PC-3 (cell line): ENCODE measurements around the gene SLC22A14. TPM values are rescaled to one million over a fixed set of nuclear protein-coding genes. Genes with fewer than 3 reads are reported as not detected.

Experiments used
- ATAC-seq: fragments of 200-7000 bp; cut with Tn5 transposase; 2 replicates; pipeline ENCODE4 v1.9.1; 2020; ENCODE audit warnings: mild to moderate bottlenecking, moderate library complexity
- BruUV-seq: library from RNA; stranded (reverse); fragments of 400-500 nt; replicated peaks from 2 replicates; lab custom pipeline; 2021; lab: Mats Ljungman, UMichigan
- CTCF ChIA-PET: fragments of 300-600 bp; sonication (Branson Sonifier 250); formaldehyde crosslinking; loops from one replicate; lab custom pipeline; 2022; ENCODE audit warnings: antibody characterized with exemption; lab: Charles Lee
- POLR2A ChIA-PET: fragments of 300-600 bp; sonication (Branson Sonifier 250); formaldehyde crosslinking; loops from one replicate; lab custom pipeline; 2022; ENCODE audit warnings: antibody characterized with exemption; ENCODE audit not compliant: unreplicated experiment; lab: Charles Lee
- DNase-seq: peaks from one replicate; pipeline ENCODE4 v3.0.0-alpha.2; 2015
- H2AFZ ChIP-seq: fragments of 300-600 bp; sonication (generic); 2 replicates; pipeline ENCODE4 v1.6.0; 2016; ENCODE audit warnings: antibody characterized with exemption, low read length
- H3F3A ChIP-seq: fragments of 300-600 bp; sonication (generic); one replicate; pipeline ENCODE4 v1.6.0; 2017; ENCODE audit warnings: antibody characterized with exemption, low read length, control low read depth, mild to moderate bottlenecking; ENCODE audit not compliant: unreplicated experiment
- H3K27ac ChIP-seq: fragments of 300-600 bp; sonication (generic); 2 replicates; pipeline ENCODE4 v1.5.1; 2016; ENCODE audit warnings: mild to moderate bottlenecking, low read length
- H3K27me3 ChIP-seq: fragments of 300-600 bp; sonication (generic); 2 replicates; pipeline ENCODE4 v1.6.1; 2016; ENCODE audit warnings: low read length, mixed read lengths
- H3K36me3 ChIP-seq: fragments of 300-600 bp; sonication (generic); 2 replicates; pipeline ENCODE4 v1.6.1; 2016; ENCODE audit warnings: low read depth, mixed run types, low read length, mixed read lengths
- H3K4me1 ChIP-seq: fragments of 300-600 bp; sonication (generic); 2 replicates; pipeline ENCODE4 v1.5.1; 2016; ENCODE audit warnings: low read length; ENCODE audit not compliant: insufficient read depth
- H3K4me2 ChIP-seq: fragments of 300-600 bp; sonication (generic); 2 replicates; pipeline ENCODE4 v1.6.0; 2016; ENCODE audit warnings: low read length
- H3K4me3 ChIP-seq: fragments of 300-600 bp; sonication (generic); 2 replicates; pipeline ENCODE4 v1.5.1; 2016; ENCODE audit warnings: mild to moderate bottlenecking, low read length, mixed read lengths
- H3K79me2 ChIP-seq: fragments of 300-600 bp; sonication (generic); 2 replicates; pipeline ENCODE4 v1.6.1; 2017; ENCODE audit warnings: low read length, mixed read lengths
- H3K9ac ChIP-seq: fragments of 300-600 bp; sonication (generic); 2 replicates; pipeline ENCODE4 v1.6.0; 2016; ENCODE audit warnings: mild to moderate bottlenecking, low read length
- H3K9me2 ChIP-seq: fragments of 300-600 bp; sonication (generic); replicated peaks from 2 replicates; pipeline ENCODE4 v1.6.1; 2016; ENCODE audit warnings: mixed run types, low read length, mixed read lengths
- H3K9me3 ChIP-seq: fragments of 300-600 bp; sonication (generic); 2 replicates; pipeline ENCODE4 v1.6.1; 2016; ENCODE audit warnings: low read length, mixed read lengths
- H4K20me1 ChIP-seq: fragments of 300-600 bp; sonication (generic); 2 replicates; pipeline ENCODE4 v1.6.1; 2016; ENCODE audit warnings: low read length, mixed read lengths
- EZH2 ChIP-seq: fragments of 300-600 bp; sonication (generic); IDR thresholded peaks from one replicate; pipeline ENCODE4 v1.6.1; 2017; ENCODE audit warnings: antibody characterized with exemption, mild to moderate bottlenecking, low read length; ENCODE audit not compliant: unreplicated experiment
- EZH2phosphoT487 ChIP-seq: fragments of 300-600 bp; sonication (generic); IDR thresholded peaks from 2 replicates; pipeline ENCODE4 v1.6.1; 2018; ENCODE audit warnings: mild to moderate bottlenecking, antibody characterized with exemption, low read length, borderline replicate concordance
- intact Hi-C: fragments of 100-400 bp; cut with micrococcal nuclease; formaldehyde crosslinking; loops from 2 replicates; pipeline ENCODE4 v1.9.0; 2023
- total RNA-seq: library from RNA; depleted of rRNA; stranded (reverse); fragments of >200 nt; gene quantifications from 2 replicates; pipeline ENCODE4 v1.2.3, GENCODE V29; 2014
- TF ChIP-seq, protein P1 (sequence below): fragments of 300-600 bp; sonication (generic); conservative IDR thresholded peaks from 2 replicates; pipeline ENCODE4 v1.5.1; 2017; ENCODE audit warnings: antibody characterized with exemption, low read depth, mild to moderate bottlenecking, low read length

SLC22A14 gene
- total RNA-seq, 1 experiment from 2014 or later: 0.07 TPM

DNA sequence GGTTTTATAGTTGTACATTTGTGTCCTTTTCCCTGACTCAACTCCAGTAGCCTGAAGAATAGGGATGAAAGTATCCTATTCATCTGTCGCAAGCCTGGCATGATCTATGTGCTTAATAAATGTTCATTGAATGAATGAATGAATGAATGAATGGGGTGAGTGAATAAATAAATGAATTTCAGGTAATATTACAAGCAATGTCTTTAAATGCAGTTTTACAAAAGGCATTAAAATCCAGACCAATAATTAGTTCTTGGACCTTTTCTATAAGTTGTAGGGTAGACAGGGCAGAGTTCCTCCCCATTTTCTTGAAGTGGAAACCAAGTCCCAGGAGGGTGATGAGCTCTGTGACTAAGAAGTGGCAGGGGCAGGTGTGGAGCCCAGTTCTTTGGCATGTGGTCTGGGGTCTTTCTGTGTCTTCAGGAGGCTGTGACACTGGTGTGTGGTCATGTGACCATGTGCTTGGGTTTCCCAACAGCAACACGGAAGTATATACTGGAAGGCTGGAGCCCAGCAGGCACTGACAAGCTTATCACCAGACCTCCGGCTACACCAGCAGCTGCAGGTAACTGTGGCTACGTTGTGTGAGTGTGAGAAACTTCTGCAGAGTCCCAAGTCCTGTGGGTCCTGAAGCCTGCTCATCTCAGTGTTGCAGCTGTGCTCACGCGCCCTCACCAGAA is 82.8 kb downstream of the SLC22A14 start:
- Histone ChIP-seq H3K9me2 (no peaks in the 10 kb centered on the region), H3F3A (no peaks in the 10 kb centered on the region), H3K27me3 (no peaks in the 10 kb centered on the region), H3K9me3 (no peaks in the 10 kb centered on the region), H3K4me1 (no peaks in the 10 kb centered on the region), H3K4me2 (no peak overlapping the region), H3K27ac (no peak overlapping the region), H3K4me3 (no peak overlapping the region), H4K20me1 (no peaks in the 10 kb centered on the region), H3K9ac (no peak overlapping the region), H3K79me2 (no peaks in the 10 kb centered on the region), H2AFZ (no peak overlapping the region), H3K36me3 (peaks cover 46% of the 10 kb centered on the region)
- DNase-seq (no peak), ATAC-seq (no peak)
- BruUV-seq: no TSS peak
- ChIA-PET POLR2A (no interaction called here), CTCF (no interaction called here)
- intact Hi-C loops: no loop called here
- TF ChIP-seq EZH2phosphoT487 (no peak), EZH2 (no peak)
- TF ChIP-seq, protein P1, sequence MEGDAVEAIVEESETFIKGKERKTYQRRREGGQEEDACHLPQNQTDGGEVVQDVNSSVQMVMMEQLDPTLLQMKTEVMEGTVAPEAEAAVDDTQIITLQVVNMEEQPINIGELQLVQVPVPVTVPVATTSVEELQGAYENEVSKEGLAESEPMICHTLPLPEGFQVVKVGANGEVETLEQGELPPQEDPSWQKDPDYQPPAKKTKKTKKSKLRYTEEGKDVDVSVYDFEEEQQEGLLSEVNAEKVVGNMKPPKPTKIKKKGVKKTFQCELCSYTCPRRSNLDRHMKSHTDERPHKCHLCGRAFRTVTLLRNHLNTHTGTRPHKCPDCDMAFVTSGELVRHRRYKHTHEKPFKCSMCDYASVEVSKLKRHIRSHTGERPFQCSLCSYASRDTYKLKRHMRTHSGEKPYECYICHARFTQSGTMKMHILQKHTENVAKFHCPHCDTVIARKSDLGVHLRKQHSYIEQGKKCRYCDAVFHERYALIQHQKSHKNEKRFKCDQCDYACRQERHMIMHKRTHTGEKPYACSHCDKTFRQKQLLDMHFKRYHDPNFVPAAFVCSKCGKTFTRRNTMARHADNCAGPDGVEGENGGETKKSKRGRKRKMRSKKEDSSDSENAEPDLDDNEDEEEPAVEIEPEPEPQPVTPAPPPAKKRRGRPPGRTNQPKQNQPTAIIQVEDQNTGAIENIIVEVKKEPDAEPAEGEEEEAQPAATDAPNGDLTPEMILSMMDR: no peak

DNA sequence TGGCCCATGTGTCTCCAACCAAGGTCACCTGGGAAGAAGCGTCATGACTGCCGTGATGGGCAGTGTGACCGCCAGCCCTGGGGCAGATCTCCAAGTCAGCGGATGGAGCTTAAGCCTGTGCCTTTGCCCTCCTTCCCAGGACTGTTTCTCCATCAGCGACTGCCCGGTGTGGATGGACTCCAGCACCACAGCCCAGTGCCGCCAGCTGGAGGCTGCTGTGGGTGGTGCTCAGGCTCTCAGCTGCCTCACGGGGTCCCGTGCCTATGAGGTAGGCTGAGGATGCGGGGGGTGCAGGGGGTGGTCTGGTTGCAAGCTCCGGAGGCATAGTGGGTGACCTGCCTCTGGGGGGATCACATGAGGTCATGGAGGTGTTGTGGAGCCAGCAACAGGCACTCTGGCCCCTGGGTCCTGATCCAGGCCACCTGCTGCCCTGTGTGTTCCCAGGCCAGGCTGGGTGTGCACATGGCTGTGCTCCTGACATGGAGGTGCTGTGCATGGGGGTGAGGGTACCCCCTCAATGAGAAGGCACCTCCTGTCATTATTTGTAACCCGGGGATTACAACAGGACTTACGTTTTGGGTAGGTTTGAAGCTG is 83.5 kb downstream of the SLC22A14 start:
- Histone ChIP-seq H3K27ac (no peak overlapping the region), H3K9me2 (no peaks in the 10 kb centered on the region), H3K4me1 (no peaks in the 10 kb centered on the region), H3K27me3 (no peaks in the 10 kb centered on the region), H2AFZ (no peak overlapping the region), H3K36me3 (peaks cover 40% of the 10 kb centered on the region), H3K4me3 (no peak overlapping the region), H3F3A (no peaks in the 10 kb centered on the region), H3K9ac (no peak overlapping the region), H3K79me2 (no peaks in the 10 kb centered on the region), H4K20me1 (no peaks in the 10 kb centered on the region), H3K4me2 (no peak overlapping the region), H3K9me3 (no peaks in the 10 kb centered on the region)
- intact Hi-C loops: no loop called here
- TF ChIP-seq EZH2 (no peak), EZH2phosphoT487 (no peak)
- TF ChIP-seq, protein P1: no peak
- ATAC-seq (no peak), DNase-seq (no peak)
- CTCF ChIA-PET: no interaction called here
- BruUV-seq: no TSS peak
- POLR2A ChIA-PET: no interaction called here

DNA sequence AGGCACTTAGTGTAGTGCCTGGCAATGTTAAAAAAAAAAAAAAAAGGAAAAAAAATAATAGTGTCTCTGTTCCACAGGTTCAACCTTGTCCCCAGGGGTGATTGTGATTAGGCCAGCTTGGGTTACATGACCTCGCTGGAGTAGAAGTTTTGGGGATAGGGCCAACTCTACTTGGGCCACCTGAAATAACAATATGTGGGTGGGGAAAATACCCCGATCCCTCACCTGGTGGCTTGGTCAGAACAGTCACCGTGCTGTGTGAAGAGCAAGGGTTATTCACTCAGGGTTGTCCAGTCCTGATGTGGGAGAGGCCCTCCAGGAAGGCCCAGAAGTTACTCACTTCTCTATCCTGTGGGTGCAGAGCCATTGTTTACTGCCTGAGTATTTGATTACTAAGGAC is 84.0 kb downstream of the SLC22A14 start:
- intact Hi-C loops: no loop called here
- CTCF ChIA-PET: no interaction called here

More for the DNA sequence above, 84.0 kb downstream of the SLC22A14 start:
- Histone ChIP-seq H3K4me1 (no peaks in the 10 kb centered on the region), H3K36me3 (peaks cover 40% of the 10 kb centered on the region), H4K20me1 (no peaks in the 10 kb centered on the region), H3K27me3 (no peaks in the 10 kb centered on the region), H3K79me2 (no peaks in the 10 kb centered on the region), H3K4me3 (no peak overlapping the region), H3F3A (no peaks in the 10 kb centered on the region), H3K9me2 (no peaks in the 10 kb centered on the region), H3K4me2 (no peak overlapping the region), H2AFZ (no peak overlapping the region), H3K9me3 (no peaks in the 10 kb centered on the region), H3K9ac (no peak overlapping the region), H3K27ac (no peak overlapping the region)
- BruUV-seq: no TSS peak
- TF ChIP-seq EZH2: no peak
- TF ChIP-seq, protein P1: no peak
- TF ChIP-seq EZH2phosphoT487: no peak
- POLR2A ChIA-PET: no interaction called here
- DNase-seq: no peak
- ATAC-seq: no peak
